HG02642 (cell line): ENCODE measurements around the gene MYBPC3.
"Not testable (repeated sequence)": the region's sequence is repeated elsewhere in the genome, so short reads cannot be mapped to it uniquely, and the experiment has no call there.

Experiments
- ATAC-seq: cut with Tn5 transposase; IDR thresholded peaks from one replicate; pipeline ENCODE4 v1.9.1; 2021; ENCODE audit warnings: mild to moderate bottlenecking; ENCODE audit not compliant: unreplicated experiment, poor library complexity

The MYBPC3 gene

GRCh38 chr11:47340980-47341775 lies 11.3 kb downstream of the MYBPC3 start:
- no peak for ATAC-seq

DNA sequence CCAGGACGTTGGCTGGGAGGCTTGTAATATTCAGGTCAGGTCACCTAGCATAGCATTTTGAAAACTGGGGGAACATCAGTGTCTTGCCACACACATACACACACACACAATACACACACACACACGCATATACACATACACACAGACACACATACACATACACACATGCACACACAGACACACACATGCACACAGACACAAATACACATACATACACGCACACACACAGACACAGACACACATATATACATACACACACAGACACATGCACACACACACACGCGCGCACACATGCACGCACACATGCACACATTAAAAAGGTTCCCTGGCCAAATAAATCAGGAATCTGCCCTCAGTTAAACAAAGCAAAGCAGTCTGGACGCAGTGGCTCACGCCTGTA lies 12.5 kb downstream of the MYBPC3 start:
- ATAC-seq: no peak

GRCh38 chr11:47338396-47339241 lies 13.9 kb downstream of the MYBPC3 start:
- ATAC-seq: no peak

- ATAC-seq: no peak
Measured at GRCh38 chr11:47337229-47337924, 15.1 kb downstream of the MYBPC3 start.

- no peak for ATAC-seq
Measured at GRCh38 chr11:47336595-47336994, 15.9 kb downstream of the MYBPC3 start.

DNA sequence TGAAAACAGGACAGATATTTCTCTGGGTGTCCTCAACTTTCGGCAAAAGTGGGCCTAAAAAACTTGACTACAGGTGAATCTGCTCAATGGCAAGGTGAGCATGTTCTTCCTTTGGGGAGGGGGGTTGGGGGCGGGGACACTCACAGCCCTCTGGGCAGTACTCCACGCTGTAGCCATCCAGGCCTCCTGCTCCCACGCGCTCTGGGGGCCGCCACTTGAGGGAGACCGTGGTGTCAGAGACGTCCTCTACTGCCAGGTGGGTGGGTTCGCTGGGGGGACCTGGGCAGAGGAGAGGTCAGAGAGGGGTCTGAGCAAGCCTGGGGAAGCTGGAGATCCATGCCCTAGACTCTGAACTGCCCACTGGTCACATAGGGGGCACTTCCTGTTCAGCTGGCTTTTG lies 16.8 kb downstream of the MYBPC3 start:
- ATAC-seq: no peak

GRCh38 chr11:47334699-47335411 lies 17.6 kb downstream of the MYBPC3 start:
- ATAC-seq: not testable (repeated sequence)

- ATAC-seq: no peak
Measured at GRCh38 chr11:47333886-47334443, 18.5 kb downstream of the MYBPC3 start.

GRCh38 chr11:47333526-47333845 lies 19.0 kb downstream of the MYBPC3 start:
- ATAC-seq: no peak

DNA sequence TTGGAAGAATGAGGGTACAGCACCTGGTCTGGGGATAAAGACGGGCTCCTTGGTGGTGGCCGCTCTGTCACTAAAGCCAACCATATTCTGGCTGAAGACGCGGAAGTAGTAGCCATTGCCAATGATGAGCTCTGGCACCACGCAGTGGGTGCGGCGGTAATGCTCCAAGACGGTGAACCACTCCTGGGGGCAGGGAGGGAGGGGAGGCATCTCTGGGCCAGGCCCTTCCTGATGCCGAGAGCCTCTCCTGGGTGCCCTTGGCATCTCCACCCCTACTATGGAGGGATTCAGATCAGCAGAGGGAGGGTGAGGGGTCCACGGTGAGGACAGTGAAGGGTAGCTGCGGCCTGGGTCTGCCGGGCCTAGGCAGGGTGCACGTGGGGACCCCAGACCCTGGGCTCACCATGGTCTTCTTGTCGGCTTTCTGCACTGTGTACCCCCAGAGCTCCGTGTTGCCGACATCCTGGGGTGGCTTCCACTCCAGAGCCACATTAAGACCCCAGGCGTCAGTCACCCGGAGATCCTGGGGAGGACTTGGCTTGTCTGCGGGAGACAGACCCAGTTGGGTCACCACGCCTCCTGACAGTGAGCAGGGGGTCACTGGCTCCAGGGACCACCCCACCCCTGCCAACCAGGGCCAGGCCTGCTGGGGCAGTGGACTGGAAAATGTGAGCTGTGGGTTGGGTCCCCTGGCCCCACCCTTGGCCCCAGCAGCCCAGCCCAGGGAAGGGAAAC lies 19.5 kb downstream of the MYBPC3 start:
- ATAC-seq: no peak

GRCh38 chr11:47332303-47332711 lies 20.2 kb downstream of the MYBPC3 start:
- ATAC-seq: no peak

DNA sequence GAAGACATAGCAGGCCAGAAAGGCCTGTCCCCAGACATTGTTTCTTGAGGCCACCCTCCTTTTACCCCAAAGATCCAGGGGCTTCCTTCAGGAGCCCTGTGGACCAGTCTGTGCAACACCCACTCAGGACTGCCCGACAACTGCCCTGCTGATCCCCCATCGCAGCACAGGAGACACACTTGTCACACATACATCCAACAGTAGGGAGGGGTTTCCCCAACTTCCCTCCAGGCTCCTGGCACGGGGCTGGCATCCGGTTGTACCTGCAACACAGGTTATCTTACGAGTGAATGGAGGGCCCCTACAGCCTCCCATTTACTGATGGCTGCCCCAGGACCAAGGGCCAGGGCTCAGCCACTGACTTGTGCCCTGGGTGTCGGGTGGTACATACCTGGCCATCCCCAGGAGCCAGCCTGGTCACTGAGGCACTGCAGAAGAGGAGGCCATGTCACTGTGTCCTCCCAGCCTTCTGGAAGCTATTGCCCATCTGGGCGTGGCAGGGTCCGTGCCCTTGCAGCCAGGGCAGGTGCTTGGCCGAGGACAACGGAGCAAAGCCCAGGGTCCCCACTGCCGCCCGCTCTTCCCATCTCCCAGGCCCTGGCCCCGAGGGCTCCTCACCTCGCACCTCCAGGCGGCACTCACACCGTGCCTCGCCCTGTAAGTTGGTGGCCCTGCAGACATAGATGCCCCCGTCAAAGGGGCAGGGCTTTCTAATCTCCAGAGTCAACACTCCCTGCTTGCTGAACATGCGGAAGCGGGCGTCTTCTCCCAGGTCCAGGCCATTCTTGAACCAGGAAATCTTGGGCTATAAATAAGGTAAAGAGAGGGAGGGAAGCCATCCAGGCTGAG lies 20.8 kb downstream of the MYBPC3 start:
- no peak for ATAC-seq

- ATAC-seq: no peak
Measured at GRCh38 chr11:47329987-47330931, 22.2 kb downstream of the MYBPC3 start.

- ATAC-seq: no peak
Measured at GRCh38 chr11:47329431-47329986, 23.0 kb downstream of the MYBPC3 start.

DNA sequence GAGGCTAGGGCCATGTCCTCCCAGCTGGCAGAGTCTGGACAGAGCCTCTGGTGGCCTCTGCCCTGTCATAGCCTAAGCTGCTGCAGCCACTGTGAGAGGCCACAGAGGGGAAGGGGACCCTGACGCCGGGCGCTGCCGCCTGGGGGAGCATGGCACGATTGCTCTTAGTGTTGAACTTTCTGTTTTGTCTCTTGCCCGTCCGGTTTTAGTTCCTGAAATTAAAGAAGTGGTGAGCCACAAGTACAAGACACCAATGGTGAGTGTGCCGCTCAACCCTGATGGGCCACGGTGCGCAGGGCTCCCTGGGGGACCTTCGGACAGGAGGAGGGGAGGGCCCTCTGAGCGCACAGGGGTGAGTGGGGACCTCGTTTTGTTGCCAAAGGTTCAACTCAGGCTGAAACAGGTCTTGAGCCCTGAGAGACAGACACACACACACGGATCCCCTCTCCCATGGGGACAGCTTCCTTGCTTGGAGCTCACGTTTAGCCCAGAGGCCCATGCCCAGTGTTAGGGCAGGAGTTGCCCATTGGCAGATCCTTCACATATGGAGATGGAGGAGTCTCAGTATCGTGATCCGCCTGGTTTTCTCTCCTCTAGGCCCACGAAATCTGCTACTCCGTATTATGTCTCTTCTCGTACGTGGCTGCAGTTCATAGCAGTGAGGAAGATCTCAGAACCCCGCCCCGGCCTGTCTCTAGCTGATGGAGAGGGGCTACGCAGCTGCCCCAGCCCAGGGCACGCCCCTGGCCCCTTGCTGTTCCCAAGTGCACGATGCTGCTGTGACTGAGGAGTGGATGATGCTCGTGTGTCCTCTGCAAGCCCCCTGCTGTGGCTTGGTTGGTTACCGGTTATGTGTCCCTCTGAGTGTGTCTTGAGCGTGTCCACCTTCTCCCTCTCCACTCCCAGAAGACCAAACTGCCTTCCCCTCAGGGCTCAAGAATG lies 23.8 kb downstream of the MYBPC3 start:
- no peak for ATAC-seq

GRCh38 chr11:47327949-47328348 lies 24.6 kb downstream of the MYBPC3 start:
- no peak for ATAC-seq
